ENCODE measurements around the gene HAAO.

HAAO gene

DNA sequence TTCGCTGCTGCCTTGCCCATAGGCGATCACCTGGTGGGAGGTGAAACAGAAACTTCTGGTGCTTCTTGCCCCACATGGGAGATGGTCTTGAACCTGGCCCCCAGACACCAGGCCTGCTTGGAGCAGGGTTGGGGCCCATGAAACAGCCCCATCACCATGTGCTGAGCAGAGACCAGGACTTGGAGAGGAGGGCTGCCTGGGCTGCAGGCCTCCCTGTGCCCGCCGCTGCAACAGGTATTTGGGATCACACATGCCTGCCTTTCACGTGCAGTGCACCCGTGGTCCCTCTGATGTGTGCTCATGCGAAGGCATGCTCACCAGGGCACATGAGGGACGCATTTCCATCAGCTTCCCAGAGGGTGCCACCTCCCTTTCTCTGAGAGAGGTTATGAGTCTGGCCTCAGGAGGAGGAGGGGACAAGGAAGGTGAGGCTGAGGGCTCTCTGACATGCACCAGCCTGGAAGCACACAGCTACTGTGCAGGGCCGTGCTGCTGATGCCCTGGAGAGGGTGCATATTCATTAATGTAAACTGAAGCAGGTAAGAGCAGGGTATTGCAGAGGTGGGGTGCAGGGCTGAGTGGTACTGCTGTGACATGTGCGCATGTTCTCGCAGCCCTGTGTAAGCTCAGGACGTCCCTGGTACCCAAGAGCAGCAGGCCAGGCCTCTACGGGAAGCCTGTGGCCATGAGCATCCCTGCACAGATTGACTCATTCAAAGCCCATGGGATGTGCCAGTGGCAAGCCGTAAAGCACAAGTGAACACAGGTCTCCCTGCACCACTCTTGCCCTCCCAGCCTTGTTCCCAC, 24.3 kb downstream of the HAAO start:
- H3K27ac ChIP-seq, result no peak overlapping the region
- no peak for TF ChIP-seq ZFX (IDR thresholded peaks at IDR 0.05; ENCODE audit: borderline replicate concordance)
- TF ChIP-seq, protein P1, sequence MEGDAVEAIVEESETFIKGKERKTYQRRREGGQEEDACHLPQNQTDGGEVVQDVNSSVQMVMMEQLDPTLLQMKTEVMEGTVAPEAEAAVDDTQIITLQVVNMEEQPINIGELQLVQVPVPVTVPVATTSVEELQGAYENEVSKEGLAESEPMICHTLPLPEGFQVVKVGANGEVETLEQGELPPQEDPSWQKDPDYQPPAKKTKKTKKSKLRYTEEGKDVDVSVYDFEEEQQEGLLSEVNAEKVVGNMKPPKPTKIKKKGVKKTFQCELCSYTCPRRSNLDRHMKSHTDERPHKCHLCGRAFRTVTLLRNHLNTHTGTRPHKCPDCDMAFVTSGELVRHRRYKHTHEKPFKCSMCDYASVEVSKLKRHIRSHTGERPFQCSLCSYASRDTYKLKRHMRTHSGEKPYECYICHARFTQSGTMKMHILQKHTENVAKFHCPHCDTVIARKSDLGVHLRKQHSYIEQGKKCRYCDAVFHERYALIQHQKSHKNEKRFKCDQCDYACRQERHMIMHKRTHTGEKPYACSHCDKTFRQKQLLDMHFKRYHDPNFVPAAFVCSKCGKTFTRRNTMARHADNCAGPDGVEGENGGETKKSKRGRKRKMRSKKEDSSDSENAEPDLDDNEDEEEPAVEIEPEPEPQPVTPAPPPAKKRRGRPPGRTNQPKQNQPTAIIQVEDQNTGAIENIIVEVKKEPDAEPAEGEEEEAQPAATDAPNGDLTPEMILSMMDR (IDR thresholded peaks at IDR 0.05), result no peak

DNA sequence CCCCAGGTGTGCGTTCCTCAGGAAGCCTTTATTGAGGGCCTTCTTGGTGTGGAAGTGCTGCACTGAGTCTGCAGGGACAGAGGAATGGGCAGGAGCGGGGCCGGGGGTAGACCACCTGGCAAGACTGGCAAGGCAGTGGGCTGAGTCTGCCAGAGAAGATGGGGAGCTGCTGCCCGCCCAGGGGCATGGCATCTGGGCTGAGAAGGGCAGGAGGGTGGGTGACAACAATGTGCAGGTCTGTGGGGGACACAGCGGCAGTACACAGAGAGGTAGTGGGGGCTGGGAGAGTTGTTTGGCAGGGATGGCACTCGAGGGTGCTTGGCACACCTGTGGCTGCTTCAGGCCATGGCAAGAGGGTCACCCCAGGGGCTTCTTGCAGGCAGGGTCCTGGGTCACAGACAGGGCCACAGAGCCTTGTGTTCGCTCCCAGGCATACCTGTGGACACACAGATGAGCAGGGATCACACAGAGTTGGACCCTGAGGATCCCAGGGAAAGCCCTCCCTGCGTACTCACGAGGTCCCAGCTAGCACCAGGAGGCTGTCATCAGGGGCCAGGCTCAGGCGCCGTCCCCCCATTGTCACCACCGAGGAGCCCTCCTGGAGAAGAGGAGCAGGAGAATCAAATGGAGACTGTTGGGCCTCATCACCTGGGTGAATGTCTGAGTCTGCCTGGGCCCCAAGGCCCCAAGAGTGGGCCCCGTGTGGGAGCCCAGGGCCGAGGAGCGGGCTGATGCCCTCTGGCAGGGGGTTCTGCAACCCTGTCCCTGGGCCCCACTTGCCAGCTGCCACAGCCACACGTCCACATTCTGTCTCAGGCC, 25.1 kb downstream of the HAAO start:
- no peak overlapping the region for H3K27ac ChIP-seq
- no peak for TF ChIP-seq ZFX (IDR thresholded peaks at IDR 0.05; ENCODE audit: borderline replicate concordance)
- TF ChIP-seq, protein P1 (IDR thresholded peaks at IDR 0.05), result no peak

GRCh38 chr2:42765686-42766085, 26.7 kb downstream of the HAAO start:
- TF ChIP-seq, protein P1 (IDR thresholded peaks at IDR 0.05), result no peak
- no peak for TF ChIP-seq ZFX (IDR thresholded peaks at IDR 0.05; ENCODE audit: borderline replicate concordance)
- H3K27ac ChIP-seq, result no peak overlapping the region

DNA sequence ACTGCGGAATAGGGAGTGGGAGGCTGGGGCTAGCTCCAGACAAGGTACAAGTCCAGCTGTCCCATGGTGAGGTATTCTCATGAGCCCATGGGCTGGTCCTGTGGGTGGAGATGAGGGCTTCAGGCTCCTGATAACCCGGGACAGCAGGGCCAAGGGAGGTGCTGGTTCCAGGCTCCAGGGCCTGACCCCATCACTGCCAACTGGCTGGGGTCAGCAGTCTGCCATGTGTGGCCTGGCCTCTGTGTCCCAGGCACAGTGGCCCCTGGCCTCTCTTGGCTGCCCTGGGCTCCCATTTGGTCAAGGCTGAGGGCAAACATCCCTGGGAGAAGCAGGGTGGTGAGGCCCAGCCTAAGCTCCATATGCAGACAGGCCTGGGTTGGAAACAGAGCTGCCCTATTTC, 27.5 kb downstream of the HAAO start:
- no peak overlapping the region for H3K27ac ChIP-seq
- TF ChIP-seq ZFX (IDR thresholded peaks at IDR 0.05; ENCODE audit: borderline replicate concordance), result no peak
- TF ChIP-seq, protein P1 (IDR thresholded peaks at IDR 0.05), result no peak

GRCh38 chr2:42764096-42764495, 28.3 kb downstream of the HAAO start, which contains the start of gene OXER1:
Gene OXER1, minus strand, starts transcription at chr2:42764135. Its CDS starts 73 bp downstream, at chr2:42764062.
- H3K27ac ChIP-seq, result no peak within 1 kb of the TSS
- no peak for TF ChIP-seq ZFX (IDR thresholded peaks at IDR 0.05; ENCODE audit: borderline replicate concordance)
- TF ChIP-seq, protein P1 (IDR thresholded peaks at IDR 0.05), result no peak

- TF ChIP-seq, protein P1 (IDR thresholded peaks at IDR 0.05), result no peak
- TF ChIP-seq ZFX (IDR thresholded peaks at IDR 0.05; ENCODE audit: borderline replicate concordance), result no peak
- H3K27ac ChIP-seq, result no peak overlapping the region
Observed at GRCh38 chr2:42762823-42763804, 29.3 kb downstream of the HAAO start.
